Measurements from ENCODE around the gene CADM2. TPM values are rescaled to one million over a fixed set of nuclear protein-coding genes. Genes with fewer than 3 reads are reported as not detected.

The CADM2 gene
- total RNA-seq, 1 experiment from 2014 or later = 10.9 TPM

- H2BK12ac ChIP-seq (ENCODE audit: insufficient read length, low read depth, low read length) = no peak overlapping the region
- no peak overlapping the region; a peak in 1 of 7 replicates for H3K27ac Mint-ChIP-seq
- no peak overlapping the region for H3K9ac ChIP-seq (ENCODE audit: extremely low read depth, insufficient read length, low read length)
- no peaks in the 10 kb centered on the region for H4K20me1 ChIP-seq (ENCODE audit: control insufficient read depth, insufficient read depth, insufficient read length)
- H3K4me1 Mint-ChIP-seq = peaks cover 12 to 13% of the 10 kb centered on the region in 2 experiments
- WGBS (ENCODE audit: extremely low coverage, insufficient read length, low lambda C conversion rate) = no CpG with 5 or more reads among the region's 2 CpGs
- H2AFZ ChIP-seq (ENCODE audit: low read length) = no peak overlapping the region
- no peaks in the 10 kb centered on the region for H3K9me3 ChIP-seq (ENCODE audit: control insufficient read depth, low read depth, low read length)
- no peaks in the 10 kb centered on the region for H3K27me3 Mint-ChIP-seq (ENCODE audit: low read depth)
- no peak for TF ChIP-seq CTCF (conservative IDR thresholded peaks at IDR 0.05)
- peaks cover 5% of the 10 kb centered on the region in 2 experiments; a peak in 4 of 5 replicates for H3K9me3 Mint-ChIP-seq
- no peaks in the 10 kb centered on the region for H3K79me2 ChIP-seq (ENCODE audit: insufficient read depth, low read length)
- H2AK5ac ChIP-seq (ENCODE audit: insufficient read length, low read length) = no peak overlapping the region
- H3K4me3 Mint-ChIP-seq = no peak overlapping the region
- no peak overlapping the region for H3K14ac ChIP-seq (ENCODE audit: insufficient read depth, low read length)
- no peak overlapping the region for H2BK20ac ChIP-seq (ENCODE audit: low read depth, low read length, poor library complexity, severe bottlenecking)
- H2BK120ac ChIP-seq (ENCODE audit: low read depth, low read length, poor library complexity, severe bottlenecking) = no peak overlapping the region
- no peak overlapping the region for H4K91ac ChIP-seq (ENCODE audit: insufficient read length, low read depth, low read length)
- H4K8ac ChIP-seq (replicated peaks; ENCODE audit: insufficient read length, low read depth, low read length) = no peak overlapping the region
- no peak overlapping the region for H3K18ac ChIP-seq (ENCODE audit: insufficient read length, low read depth, low read length)
- no peak overlapping the region for H2BK15ac ChIP-seq (ENCODE audit: low read depth, low read length)
- H3K56ac ChIP-seq (ENCODE audit: insufficient read length, low read depth, low read length) = no peak overlapping the region
- no peak overlapping the region for H4K5ac ChIP-seq (ENCODE audit: insufficient read length, low read depth, low read length)
- no peak for DNase-seq
- H3T11ph ChIP-seq (ENCODE audit: low read length) = no peak overlapping the region
- H3K4ac ChIP-seq (ENCODE audit: low read depth, low read length) = no peak overlapping the region
- no peak overlapping the region for H2BK5ac ChIP-seq (ENCODE audit: insufficient read length, low read length)
- H3K23me2 ChIP-seq (ENCODE audit: insufficient read length, low read depth, low read length, poor library complexity, severe bottlenecking) = no peaks in the 10 kb centered on the region
- H3K4me1 ChIP-seq (ENCODE audit: insufficient read depth, low read length) = peaks cover 2% of the 10 kb centered on the region
- H3K36me3 Mint-ChIP-seq (ENCODE audit: insufficient read depth in 1 of 3, low read depth in 3 of 3) = peaks cover 3 to 10% (median 7%) of the 10 kb centered on the region in 3 experiments; a peak in 4 of 7 replicates
- no peak overlapping the region for H3K27ac ChIP-seq (ENCODE audit: insufficient read length, low read depth, low read length)
- H3K27me3 ChIP-seq (ENCODE audit: insufficient read depth, low read length) = no peaks in the 10 kb centered on the region
- H3K23ac ChIP-seq (ENCODE audit: insufficient read length, low read depth, low read length) = no peak overlapping the region
- no peak overlapping the region for H3K4me2 ChIP-seq (ENCODE audit: insufficient read depth, insufficient read length, low read length)
- H3K79me1 ChIP-seq (ENCODE audit: insufficient read depth, low read depth, low read length, poor library complexity, severe bottlenecking) = no peaks in the 10 kb centered on the region
Measured at GRCh38 chr3:85670634-85671205, 711.9 kb downstream of the CADM2 start.

Data from H9 (cell line).